ENCODE results near the gene LSM10.

Gene LSM10

DNA sequence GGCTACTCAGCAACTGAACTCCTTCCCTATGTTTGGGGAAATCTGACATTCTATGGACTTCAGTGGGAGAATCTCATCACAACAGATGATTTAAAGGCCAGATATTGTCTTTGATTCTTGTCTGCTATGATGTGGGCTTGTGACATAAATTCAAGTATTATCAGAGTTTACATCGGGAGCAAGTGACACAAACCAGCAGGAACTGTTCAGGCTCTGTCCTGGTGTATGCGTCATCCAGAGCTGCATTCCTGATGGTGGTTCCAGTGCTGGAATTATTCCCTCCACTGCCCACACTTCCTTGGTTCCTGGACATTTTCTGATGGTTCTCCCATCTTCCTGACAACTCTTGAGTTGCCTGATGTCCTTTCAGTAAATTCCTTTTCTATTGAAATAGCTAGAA is 10.8 kb upstream of the LSM10 start:
- no peak for FAIRE-seq
- no peak for DNase-seq (ENCODE audit: low spot score)

DNA sequence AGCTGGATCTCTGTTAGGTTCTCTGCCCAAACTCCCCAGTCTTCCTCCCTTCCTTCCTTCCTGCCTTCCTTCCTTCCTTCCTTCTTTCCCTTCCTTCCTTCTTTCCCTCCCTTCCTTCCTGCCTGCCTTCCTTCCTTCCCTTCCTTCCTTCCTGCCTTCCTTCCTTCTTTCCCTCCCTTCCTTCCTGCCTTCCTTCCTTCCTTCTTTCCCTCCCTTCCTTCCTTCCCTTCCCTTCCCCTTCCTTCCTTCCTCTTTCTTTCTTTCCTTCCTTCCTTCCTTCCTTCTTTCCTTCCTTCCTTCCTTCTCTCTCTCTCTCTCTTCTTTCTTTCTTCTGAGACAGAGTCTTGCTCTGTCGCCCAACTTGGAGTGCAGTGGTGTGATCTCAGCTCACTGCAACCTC is 8.7 kb upstream of the LSM10 start:
- no peak for FAIRE-seq

DNA sequence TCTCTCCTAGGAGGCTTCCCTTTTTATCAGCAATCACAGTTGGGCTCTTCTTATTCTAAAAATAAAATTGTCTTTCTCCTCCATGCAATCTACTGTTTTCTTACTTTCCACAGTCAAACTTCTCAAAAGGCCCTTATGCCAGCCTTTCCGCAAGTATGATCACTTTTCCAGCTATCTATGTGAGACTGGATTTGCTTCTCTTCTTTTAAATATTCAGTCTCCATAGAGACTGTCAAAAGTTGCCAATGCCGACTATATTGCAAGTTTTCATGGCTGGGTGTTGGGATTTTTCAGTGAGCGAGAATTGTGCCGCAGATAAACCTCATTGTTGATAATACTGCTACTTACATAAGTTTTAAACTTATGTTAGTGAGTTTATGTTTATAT is 4.8 kb upstream of the LSM10 start:
- DNase-seq (ENCODE audit: low spot score) (no peak), FAIRE-seq (no peak)

More for the DNA sequence above, 8.7 kb upstream of the LSM10 start:
- no peak for DNase-seq (ENCODE audit: low spot score)

DNA sequence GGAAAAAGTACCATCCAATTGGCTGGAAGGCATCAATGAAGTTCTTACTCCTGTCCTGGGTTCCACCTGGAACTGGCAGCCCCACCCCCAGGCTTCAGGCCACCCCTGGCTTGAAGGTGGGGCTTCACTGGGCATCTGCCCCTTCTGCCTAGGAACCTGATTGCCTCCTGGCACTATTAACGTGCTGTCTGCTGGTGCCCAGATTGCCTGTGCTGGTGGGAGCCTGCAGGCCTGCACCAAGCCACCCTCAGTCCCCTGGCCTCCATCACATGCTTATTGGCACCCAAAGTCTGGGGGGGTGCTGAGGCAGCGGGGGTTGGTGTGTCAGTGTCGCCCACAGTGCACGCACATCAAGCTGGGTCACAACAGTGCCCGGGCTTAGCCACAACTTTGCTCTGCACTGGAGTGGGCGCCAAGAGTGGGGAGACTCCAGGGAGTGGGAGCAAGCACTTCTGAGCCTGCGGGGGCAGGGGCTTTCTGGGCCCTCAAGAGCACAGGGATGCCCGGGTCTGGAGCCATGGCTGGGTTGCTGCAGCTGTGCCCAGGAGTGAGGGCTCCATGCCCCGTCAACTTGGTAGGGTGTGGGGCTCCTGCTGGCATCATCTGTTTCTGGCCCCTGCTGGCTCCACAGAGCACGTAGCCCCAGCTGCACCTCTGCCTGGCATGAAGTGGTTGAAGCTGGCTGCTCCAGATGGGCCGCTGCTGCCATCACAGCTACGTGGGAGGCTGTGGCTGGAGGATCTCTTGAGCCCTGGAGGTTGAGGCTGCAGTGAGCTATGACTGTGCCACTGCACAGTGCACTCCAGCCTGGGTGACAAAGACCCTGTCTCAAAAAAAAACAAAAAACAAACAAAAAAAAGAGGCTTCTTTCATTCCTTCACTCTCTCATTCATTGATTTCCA is 4.1 kb upstream of the LSM10 start:
- FAIRE-seq (peak; percentile 74), DNase-seq (ENCODE audit: low spot score) (no peak)

DNA sequence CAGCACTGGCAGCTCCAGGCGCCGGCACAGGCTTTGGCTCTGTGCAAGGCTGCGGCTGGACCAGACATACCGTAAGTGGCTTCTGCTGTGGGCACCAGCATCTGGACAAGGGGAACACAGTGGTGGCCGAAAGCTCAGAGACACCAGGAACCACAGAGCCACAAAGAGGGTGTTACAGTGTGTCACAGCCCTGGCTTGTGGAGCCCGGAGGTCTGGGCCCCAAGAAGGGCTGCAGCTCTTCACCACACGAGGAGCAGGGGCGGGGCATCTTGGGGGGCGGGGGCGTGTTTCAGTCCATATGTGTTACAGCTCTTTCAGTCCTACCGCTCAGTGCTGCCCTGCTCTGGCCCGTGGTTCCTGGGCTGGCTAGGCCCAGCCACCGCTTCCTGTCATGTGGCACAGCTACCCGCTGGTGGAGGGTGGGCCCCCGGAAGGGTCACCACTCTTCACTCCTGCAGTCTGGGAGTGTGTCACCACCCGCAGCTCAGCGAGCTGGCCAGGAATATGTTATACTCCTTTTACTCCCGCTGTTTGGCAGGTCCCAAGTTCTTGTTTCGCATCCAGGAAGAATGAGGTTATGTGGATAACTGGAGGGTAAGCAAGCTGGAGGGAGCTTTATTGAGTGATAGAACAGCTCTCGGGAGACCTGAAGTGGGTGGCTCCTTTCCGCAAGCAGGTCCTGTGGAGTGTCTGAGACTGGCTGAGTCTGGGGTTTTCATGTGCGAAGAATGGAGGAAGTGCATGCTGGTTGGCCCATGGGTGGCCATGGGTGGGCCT is 3.3 kb upstream of the LSM10 start:
- FAIRE-seq (peak; percentile 93), DNase-seq (ENCODE audit: low spot score) (peak; percentile 91)

DNA sequence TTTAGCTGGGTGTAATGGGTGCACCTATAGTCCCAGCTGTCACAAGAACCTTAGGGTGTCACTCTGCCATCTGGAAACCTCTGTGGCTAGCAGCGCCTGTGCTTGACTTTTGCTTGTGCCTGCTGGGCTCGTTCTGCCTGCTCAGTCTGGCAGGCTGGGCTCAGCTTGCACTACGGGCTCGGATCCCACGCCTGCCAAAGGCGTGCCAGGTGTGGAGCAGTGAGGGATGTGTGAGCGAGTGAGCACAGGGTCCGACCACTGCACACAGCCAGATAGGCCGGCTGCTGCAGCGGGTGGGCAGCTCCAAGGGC is 2.8 kb upstream of the LSM10 start:
- DNase-seq (ENCODE audit: low spot score) (no peak), FAIRE-seq (no peak)

DNA sequence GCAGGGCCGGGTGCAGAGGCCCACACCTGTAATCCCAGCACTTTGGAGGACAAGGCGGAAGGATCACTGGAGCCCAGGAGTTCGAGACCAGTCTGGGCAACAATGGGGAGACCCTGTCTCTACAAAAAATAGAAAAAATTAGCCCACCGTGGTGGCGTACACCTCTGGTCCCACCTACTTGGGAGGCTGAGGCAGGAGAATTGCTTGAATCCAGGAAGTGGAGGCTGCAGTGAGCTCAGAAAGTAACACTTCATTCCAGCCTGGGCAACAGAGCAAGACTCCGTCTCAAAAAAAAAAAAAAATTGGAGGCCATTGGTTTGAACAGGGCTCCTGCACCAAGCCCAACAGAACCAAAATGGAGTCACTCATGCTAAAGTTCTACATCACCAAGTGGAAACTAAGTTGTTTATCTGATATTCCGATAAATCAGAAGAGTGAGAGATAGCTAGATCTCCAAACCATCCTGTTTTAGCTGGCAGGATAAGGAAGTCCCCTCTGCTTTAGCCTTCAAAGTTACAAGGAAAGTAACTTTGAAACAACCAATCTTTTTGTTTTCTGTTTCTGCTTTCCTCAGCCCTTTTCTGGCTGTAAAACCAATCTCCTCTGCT is 766 bp upstream of the LSM10 start:
- DNase-seq (ENCODE audit: low spot score) (no peak), FAIRE-seq (no peak)

DNA sequence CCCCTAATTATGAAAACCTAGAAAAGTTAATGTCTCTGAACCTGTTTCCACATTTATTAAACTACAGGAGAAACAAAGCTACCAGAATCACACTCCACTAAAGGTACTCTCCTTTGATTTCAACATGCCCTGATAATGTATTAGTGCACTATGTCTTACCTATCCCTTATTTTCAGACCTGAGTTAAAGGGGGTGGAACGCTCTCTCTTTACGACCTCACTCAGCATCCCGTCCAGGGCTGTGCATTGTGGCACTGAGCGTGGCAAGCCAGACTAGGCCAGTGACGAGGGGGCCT is 678 bp downstream of the LSM10 start:
- DNase-seq (ENCODE audit: low spot score) = no peak
- no peak for FAIRE-seq

DNA sequence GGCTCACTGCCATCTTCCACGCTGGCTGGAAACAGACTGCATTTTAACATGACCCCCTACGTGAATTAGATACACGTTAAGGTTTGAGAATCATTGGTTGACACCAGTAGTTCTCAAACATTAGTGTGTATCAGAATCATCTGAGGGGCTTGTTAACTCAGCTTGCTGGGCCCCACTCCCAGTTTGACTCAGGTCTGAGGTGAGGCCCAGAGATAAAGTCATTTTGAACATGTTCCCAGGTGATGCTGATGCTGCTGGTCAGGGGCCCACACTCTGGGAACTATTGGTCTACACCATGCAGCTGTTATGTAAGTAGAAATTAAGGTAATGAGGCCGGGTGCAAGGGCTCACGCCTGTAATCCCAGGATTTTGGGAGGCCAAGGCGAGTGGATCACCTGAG is 1.3 kb downstream of the LSM10 start:
- FAIRE-seq (no peak), DNase-seq (ENCODE audit: low spot score) (no peak)

DNA sequence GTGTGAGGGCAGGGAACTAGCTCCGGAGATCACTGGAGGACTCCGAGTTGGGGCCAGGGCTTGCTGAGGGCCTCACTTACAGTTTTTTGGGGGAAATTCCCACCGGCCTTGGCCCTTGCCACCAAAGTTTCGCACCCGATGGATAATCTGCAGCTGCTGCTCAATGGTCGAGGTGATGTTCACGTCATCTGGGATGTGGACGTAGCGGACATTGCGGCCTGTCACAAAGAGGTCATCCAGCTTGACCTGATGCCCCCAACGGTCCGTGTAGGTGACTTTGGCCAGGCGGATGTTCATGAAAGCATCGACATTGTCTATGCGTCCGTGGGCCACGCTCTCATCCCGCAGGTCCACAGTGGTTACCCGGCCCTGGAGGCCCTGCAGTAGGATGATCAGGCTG is 4.0 kb downstream of the LSM10 start:
- DNase-seq (ENCODE audit: low spot score) (no peak), FAIRE-seq (no peak)

DNA sequence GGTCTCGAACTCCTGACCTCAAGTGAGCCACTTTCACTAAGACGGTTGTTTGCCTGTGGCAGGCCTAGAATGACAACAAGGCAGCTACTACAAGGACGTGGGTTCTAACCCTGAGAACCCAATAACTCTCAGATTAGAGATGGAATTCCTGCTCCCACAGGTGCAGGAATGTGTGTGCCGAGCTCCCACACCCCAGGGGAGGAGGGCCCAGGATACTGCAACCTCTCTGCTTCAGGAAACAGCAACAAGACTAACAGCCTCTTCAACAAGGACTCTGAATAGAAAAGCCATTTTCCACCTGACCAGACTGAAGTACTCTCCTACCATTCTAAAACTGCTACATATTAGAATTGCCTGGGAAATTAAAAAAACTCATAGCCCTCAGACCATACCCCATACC is 4.9 kb downstream of the LSM10 start:
- FAIRE-seq = no peak
- DNase-seq (ENCODE audit: low spot score) = no peak

DNA sequence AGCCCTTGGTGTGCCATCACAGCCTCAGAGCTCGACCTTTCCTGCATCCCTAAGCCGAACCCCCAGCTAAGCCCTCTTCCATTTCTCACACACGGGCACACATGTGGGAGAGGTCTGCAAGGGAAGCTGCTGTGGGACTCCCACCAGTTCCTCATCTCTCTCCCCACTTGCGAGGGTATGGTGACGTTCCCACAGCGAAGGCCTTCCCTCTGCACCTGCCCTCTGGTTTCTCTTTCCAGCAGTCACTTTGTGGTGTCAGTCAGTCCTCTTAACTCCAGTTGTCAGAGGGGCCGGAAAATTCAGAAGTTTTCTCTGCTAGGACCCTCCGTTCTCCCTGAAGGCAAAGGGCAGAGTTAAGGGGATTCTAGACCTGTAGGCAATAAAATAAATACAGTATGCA is 6.4 kb downstream of the LSM10 start:
- no peak for FAIRE-seq

DNA sequence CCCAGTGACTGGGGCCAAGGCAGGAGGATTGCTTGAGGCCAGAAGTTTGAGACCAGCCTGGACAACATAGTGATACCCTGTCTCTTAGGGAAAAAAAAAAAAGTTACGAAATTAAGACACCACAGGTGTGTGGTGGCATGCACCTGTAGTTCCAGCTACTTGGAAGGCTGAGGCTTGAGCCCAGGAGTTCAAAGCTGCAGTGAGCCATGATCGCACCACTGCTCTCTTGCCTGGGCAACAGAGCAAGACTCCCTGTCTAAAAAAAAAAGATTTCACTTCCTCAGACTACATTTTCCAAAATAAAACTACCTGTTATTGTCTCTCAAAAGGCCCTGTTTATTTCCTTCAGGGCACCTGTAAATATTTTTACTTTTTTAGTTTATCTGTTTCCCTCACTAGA is 7.3 kb downstream of the LSM10 start:
- FAIRE-seq (no peak), DNase-seq (ENCODE audit: low spot score) (no peak)

More for the DNA sequence above, 6.4 kb downstream of the LSM10 start:
- DNase-seq (ENCODE audit: low spot score) = no peak

DNA sequence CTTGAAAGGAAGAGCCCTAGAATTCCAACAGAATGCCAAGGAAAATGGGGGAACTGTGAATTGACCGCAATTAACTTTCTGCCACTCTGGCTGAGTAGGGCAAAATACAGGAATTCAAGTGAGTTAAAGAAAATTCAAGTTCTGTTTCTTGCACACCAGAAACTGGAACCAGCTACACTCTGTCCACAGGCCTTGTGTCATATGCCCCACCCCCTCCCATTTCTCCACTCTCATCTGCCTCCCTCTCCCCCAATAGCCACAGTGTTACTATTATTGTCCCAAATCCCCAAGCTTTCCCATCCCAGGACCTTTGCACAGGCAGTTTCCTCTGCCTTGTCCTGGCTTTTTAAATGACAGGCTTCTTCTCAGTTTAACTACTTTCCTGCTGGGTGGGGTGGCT is 7.7 kb downstream of the LSM10 start:
- no peak for DNase-seq (ENCODE audit: low spot score)
- no peak for FAIRE-seq

DNA sequence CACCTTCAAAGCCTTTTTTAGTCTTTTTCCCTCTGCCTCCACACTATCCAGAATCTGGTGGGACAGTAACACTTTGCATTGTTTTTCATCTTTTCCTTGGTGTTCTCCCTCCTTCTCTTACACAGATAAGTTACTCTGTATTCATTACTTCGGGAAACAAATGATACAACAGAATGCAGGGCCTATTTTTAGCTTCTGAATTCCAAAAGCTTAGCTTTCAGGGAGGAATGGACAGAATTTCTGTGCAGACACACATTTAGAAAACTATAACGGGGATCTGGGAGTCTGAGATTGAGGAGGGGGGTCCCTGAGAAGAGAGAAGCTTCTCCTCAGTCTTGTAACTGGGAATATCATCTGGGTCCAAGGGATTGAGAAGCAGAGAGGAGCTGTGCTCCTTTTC is 8.4 kb downstream of the LSM10 start:
- FAIRE-seq (no peak), DNase-seq (ENCODE audit: low spot score) (no peak)

DNA sequence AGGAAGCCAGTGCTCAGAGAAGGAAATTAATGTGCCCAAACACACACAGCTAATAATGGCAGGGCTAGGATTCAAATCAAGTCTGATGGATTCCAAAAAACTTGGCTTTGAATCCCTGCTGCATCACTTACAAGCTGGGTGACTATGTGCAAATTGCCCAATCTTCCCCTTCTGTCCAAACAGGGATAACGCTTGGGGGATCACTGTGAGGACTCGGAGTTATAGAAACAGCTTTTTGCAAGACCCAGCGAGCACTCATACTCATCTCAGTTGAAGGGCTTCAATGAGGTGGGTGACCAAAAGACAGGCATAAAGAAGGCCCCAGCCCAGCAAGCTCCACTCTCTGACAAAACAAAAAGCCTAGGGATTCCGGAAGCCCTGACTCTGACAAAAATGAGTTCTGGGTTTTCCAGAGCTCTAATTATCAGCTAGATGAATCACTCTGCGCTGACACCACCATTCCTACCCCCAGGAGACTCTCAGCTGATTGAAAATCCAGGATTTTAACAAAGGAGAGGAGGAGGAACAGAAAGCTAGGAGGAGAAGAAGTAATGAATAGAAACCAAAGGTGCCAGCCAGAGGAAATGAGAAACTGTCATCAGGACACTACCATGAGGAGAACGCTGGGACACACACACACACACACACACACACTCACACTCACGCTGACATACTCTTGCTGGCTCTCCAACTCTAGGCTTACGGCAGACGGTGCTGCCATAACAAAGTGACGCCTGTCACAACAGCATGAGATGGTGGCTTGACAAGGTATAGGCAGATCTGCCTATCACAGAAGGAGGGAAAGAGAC is 10.4 kb downstream of the LSM10 start:
- DNase-seq (ENCODE audit: low spot score) = no peak

DNA sequence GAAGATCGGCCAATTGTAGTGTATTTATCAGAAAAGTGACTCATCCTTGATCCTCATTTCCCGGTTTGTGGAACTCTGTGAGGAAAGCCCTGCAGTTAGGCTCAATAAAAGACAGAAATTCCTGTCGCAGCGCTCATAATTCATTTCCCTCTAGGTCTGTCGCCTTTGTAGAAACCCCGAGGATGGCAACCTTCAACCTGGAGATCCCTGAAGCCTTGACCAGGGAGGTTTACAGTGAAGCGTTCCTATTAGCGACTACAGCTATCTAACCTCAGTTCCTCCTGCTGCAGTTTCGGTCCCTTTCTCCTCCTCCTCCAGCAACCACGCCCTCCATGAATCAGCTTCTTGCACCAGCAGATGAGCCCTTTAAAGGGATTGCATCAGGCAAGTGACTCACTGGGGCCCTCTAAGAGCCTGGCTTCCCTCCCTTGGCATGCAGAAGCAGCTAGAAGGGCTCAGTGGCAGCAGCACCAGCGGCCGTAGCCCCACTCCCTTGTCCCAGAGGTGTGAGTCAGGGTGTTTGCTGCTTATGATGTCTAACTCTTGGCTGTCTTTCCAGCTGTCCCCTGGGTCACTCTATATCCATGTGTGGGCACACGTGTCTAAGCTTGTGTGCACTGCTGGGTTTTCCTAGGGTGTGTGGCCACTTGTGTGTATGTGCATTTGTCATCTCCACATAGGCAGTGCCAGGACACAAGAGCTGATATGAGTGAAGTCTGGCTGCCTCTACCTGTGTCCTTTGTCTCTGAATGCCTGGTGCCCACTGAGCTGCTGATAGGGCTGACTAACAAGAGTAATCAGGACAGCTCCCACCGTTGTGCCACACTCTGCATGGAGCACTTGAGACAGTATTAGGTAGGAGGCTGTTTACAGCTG is 11.2 kb downstream of the LSM10 start:
- DNase-seq (ENCODE audit: low spot score) (peak; percentile 96), FAIRE-seq (peak; percentile 82)

More for the DNA sequence above, 10.4 kb downstream of the LSM10 start:
- FAIRE-seq = peak; percentile 17

DNA sequence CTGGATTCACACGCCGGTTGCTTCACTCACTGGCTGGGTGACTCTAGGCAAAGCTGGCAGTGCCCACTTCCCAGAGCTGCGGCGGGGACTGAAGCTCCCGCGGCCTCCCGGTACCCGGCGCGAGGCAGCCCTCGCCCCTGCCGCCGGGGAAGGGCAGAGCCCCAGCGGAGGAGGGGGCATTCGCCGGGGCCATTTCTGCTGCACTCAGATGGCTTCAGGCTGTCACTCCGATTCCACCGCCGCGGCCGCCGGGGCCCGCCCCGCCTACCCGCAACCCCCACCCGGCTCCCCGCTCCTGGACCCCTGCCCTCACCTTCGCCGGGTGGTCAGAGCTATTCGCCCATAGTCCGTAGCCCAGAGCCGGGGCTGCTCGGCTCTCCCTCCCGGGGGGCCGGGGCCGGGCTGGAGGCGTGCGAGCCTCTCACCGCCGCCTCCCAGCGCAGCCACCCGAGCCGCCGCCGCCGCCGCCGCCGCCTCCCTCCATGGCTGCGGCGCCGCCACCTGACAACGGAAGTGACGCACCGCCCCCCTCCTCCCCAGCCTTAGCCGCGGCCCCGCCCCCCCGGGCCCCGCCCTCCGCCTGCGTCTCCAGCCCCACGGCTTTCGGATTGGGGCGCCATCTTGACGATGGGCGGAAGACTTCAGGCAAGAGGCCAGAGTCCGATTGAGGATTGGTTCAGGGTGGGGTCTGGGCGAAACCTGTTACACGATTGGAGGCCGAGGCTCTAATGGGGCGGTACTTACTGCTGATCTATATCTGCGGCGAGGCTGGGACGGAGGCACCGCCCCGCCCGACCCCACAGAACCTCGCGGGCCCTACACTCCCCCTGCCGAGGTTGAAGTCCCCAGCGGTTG is 12.1 kb downstream of the LSM10 start, which contains the start of gene STK40:
Gene STK40, minus strand, starts transcription at position 515 of the 855 bp plus-strand sequence. CDS start 24,592 bp downstream, outside the sequence.
- DNase-seq (ENCODE audit: low spot score) (peak; percentile 96), FAIRE-seq (peak; percentile 27)

DNA sequence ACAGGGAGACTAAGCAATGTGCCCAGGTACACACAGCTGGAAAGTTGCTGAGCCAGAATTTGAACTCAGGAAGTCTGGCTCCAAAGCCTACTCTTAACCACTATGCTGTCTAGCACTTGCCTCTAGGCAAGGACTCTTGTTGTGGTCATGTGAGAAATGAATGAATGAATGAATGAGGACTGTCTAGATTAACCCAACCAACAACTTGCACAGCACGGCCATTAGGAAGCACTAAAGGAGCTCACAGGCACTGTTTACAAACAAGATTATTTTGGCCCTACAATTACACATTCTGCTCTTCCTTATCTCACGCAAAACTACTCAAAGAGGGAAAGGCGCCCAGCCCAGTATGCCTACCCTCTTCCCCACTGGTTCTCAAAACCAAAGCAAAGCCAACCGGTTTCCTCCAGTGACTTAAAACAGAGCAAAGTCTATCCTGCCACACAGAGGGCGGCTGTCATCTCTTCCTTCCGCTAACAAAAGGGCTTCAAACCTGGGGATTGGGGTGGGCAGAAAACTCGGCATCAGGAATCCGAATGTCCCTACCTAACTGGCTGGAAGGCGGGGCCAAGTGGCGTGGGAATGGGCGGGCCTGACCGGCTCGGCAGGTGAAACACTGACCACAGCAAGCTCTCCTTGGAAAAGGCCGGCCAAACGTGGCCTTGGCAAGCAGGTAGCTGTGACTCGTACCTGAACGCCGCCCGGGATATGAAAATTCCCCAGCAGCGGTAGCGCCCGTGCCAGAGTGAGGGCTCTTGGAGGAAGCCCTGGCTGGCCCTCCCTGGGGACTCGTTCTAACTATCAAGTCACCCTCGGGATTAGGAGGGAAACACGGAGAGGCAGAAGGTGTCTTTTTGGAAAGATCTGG is 12.9 kb downstream of the LSM10 start:
- FAIRE-seq = no peak

More for the DNA sequence above, 12.9 kb downstream of the LSM10 start:
- DNase-seq (ENCODE audit: low spot score) = no peak

Measured in urothelium cell line (cell line).